Neural progenitor cell (in vitro differentiated cells): ENCODE results near the gene ANKRD22. TPM values are rescaled to one million over a fixed set of nuclear protein-coding genes. Genes with fewer than 3 reads are reported as not detected.
A peak's percentile ranks its signal among the peaks of the same experiment; 100 is the strongest.

Source experiments
- DNase-seq: peaks from one replicate; pipeline ENCODE4 v3.0.0-alpha.2; 2016; ENCODE audit warnings: low spot score
- H2AFZ ChIP-seq: fragments of 200-600 bp; sonication (generic); replicated peaks from 2 replicates; pipeline ENCODE4 v1.6.1; 2016; ENCODE audit warnings: antibody characterized with exemption
- H3F3A ChIP-seq: fragments of 200-600 bp; sonication (generic); 2 replicates; pipeline ENCODE4 v1.6.1; 2016; ENCODE audit warnings: antibody characterized with exemption, low read depth
- H3K27ac ChIP-seq: fragments of 200-600 bp; sonication (generic); 2 replicates; pipeline ENCODE4 v1.5.1; 2016; ENCODE audit warnings: mild to moderate bottlenecking
- H3K27me3 ChIP-seq: fragments of 200-600 bp; sonication (generic); 2 replicates; pipeline ENCODE4 v1.6.1; 2016; ENCODE audit warnings: mild to moderate bottlenecking, moderate library complexity
- H3K36me3 ChIP-seq: fragments of 200-600 bp; sonication (generic); 2 replicates; pipeline ENCODE4 v1.5.1; 2016
- H3K4me1 ChIP-seq: fragments of 200-600 bp; sonication (generic); 2 replicates; pipeline ENCODE4 v1.6.1; 2016; ENCODE audit warnings: mixed run types
- H3K4me2 ChIP-seq: fragments of 200-600 bp; sonication (generic); 2 replicates; pipeline ENCODE4 v1.6.1; 2016
- H3K4me3 ChIP-seq: fragments of 200-600 bp; sonication (generic); 2 replicates; pipeline ENCODE4 v1.5.1; 2016
- H3K79me2 ChIP-seq: fragments of 200-600 bp; sonication (generic); 2 replicates; pipeline ENCODE4 v1.6.1; 2016; ENCODE audit warnings: low read depth
- H3K9ac ChIP-seq: fragments of 200-600 bp; sonication (generic); 2 replicates; pipeline ENCODE4 v1.6.1; 2016
- H3K9me3 ChIP-seq: fragments of 200-600 bp; sonication (generic); 2 replicates; pipeline ENCODE4 v1.5.1; 2016; ENCODE audit warnings: low read depth
- H4K20me1 ChIP-seq: fragments of 200-600 bp; sonication (generic); 2 replicates; pipeline ENCODE4 v1.6.1; 2016; ENCODE audit warnings: low read depth
- H3K27ac Mint-ChIP-seq: 3 replicates; pipeline ENCODE4 v1.8.0; 2021; ENCODE audit warnings: mixed read lengths
- H3K27me3 Mint-ChIP-seq: 2 replicates; pipeline ENCODE4 v1.8.0; 2022; ENCODE audit warnings: low read depth, mild to moderate bottlenecking, inconsistent platforms, moderate library complexity, mixed read lengths; ENCODE audit not compliant: insufficient read depth
- H3K36me3 Mint-ChIP-seq: 3 replicates; pipeline ENCODE4 v1.8.0; 2021; ENCODE audit warnings: mixed read lengths
- H3K4me1 Mint-ChIP-seq: 3 replicates; pipeline ENCODE4 v1.8.0; 2021; ENCODE audit warnings: mixed read lengths
- H3K4me3 Mint-ChIP-seq: 3 replicates; pipeline ENCODE4 v1.8.0; 2021; ENCODE audit warnings: mild to moderate bottlenecking, moderate library complexity, mixed read lengths
- H3K9me3 Mint-ChIP-seq: 3 replicates; pipeline ENCODE4 v1.8.0; 2020; ENCODE audit warnings: mixed read lengths
- CTCF ChIP-seq: fragments of 200-600 bp; sonication (generic); IDR thresholded peaks from 2 replicates; pipeline ENCODE4 v1.5.1; 2017; ENCODE audit warnings: antibody characterized with exemption, mild to moderate bottlenecking
- EZH2 ChIP-seq: fragments of 200-600 bp; sonication (generic); IDR thresholded peaks from 2 replicates; pipeline ENCODE4 v1.6.1; 2017; ENCODE audit warnings: antibody characterized with exemption, mild to moderate bottlenecking, moderate library complexity
- EZH2phosphoT487 ChIP-seq: fragments of 200-600 bp; sonication (generic); IDR thresholded peaks from 2 replicates; pipeline ENCODE4 v1.6.1; 2017; ENCODE audit warnings: antibody characterized with exemption
- total RNA-seq: library from RNA; depleted of rRNA; stranded (reverse); fragments of >200 nt; gene quantifications from 2 replicates; pipeline ENCODE4 v1.2.3, GENCODE V29; 2015; ENCODE audit warnings: low replicate concordance

ANKRD22 gene
- total RNA-seq, 1 donor from 2014 or later = not detected

- Histone ChIP-seq H3K9me3 (no peaks in the 10 kb centered on the region), H3K4me3 (no peak overlapping the region), H2AFZ (no peak overlapping the region), H3K79me2 (no peaks in the 10 kb centered on the region), H3K27ac (no peak overlapping the region), H3K4me2 (no peak overlapping the region), H3K9ac (no peak overlapping the region), H3K27me3 (no peaks in the 10 kb centered on the region), H3F3A (no peaks in the 10 kb centered on the region), H4K20me1 (no peaks in the 10 kb centered on the region), H3K36me3 (no peaks in the 10 kb centered on the region), H3K4me1 (no peaks in the 10 kb centered on the region)
- Mint-ChIP-seq H3K9me3 (no peaks in the 10 kb centered on the region), H3K27ac (peak overlapping the region; percentile 25), H3K4me1 (peaks cover 4% of the 10 kb centered on the region), H3K36me3 (no peaks in the 10 kb centered on the region), H3K27me3 (peaks cover 5% of the 10 kb centered on the region), H3K4me3 (no peak overlapping the region)
- no peak for DNase-seq
- no peak for TF ChIP-seq EZH2
- TF ChIP-seq CTCF = no peak
- TF ChIP-seq EZH2phosphoT487 = no peak
Measured at GRCh38 chr10:88788924-88789323, 62.7 kb downstream of the ANKRD22 start.

GRCh38 chr10:88787463-88787862 lies 64.2 kb downstream of the ANKRD22 start:
- Histone ChIP-seq H3K4me3 (no peak overlapping the region), H3K4me1 (no peaks in the 10 kb centered on the region), H3K27ac (no peak overlapping the region), H4K20me1 (no peaks in the 10 kb centered on the region), H3K9me3 (no peaks in the 10 kb centered on the region), H3K79me2 (no peaks in the 10 kb centered on the region), H3K27me3 (no peaks in the 10 kb centered on the region), H3K9ac (no peak overlapping the region), H3F3A (no peaks in the 10 kb centered on the region), H2AFZ (no peak overlapping the region), H3K36me3 (no peaks in the 10 kb centered on the region), H3K4me2 (no peak overlapping the region)
- Mint-ChIP-seq H3K27ac (no peak overlapping the region), H3K4me1 (peaks cover 4% of the 10 kb centered on the region), H3K36me3 (no peaks in the 10 kb centered on the region), H3K4me3 (no peak overlapping the region), H3K27me3 (peaks cover 5% of the 10 kb centered on the region), H3K9me3 (no peaks in the 10 kb centered on the region)
- no peak for TF ChIP-seq EZH2phosphoT487
- TF ChIP-seq CTCF = no peak
- TF ChIP-seq EZH2 = no peak
- no peak for DNase-seq

DNA sequence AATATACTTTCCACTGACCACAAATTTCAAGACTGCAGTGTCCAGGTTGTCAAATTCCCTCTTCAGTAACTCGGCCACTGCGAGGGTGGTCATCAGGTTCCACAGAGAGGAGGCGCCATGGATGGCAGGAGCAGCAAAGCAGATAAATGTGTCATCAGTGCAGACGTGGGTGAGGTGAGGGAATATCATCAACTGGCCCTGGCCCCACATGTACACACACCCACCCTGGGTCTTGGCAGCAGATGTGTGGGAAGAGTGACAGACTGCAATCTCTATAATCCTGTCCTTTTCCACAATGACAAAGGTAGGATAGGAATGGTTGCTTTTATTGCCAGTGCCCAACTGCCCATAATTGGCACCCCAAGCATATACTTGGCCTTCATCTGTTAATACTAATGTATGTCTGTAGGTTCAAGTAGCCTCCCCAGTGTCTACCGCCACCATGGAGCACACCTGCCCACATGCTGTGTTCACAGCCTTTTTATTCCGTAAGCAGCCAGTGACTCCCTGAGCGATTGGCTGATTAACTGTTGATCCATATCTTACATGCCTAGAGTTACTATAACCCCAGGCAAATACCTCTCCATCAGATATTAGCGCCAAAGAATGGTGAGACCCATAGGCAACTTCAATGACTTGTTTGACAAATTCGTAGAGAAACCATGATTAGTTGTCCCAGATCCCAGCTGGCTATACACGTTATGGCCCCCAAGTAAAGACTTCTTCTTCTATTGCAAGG lies 65.4 kb downstream of the ANKRD22 start:
- H3K27me3 Mint-ChIP-seq = no peaks in the 10 kb centered on the region

More for the DNA sequence above, 65.4 kb downstream of the ANKRD22 start:
- Histone ChIP-seq H3K9me3 (no peaks in the 10 kb centered on the region), H3K4me1 (no peaks in the 10 kb centered on the region), H2AFZ (no peak overlapping the region), H3K9ac (no peak overlapping the region), H3K4me3 (no peak overlapping the region), H4K20me1 (no peaks in the 10 kb centered on the region), H3K27me3 (no peaks in the 10 kb centered on the region), H3K36me3 (no peaks in the 10 kb centered on the region), H3K79me2 (no peaks in the 10 kb centered on the region), H3K4me2 (no peak overlapping the region), H3K27ac (no peak overlapping the region), H3F3A (no peaks in the 10 kb centered on the region)
- Mint-ChIP-seq H3K36me3 (no peaks in the 10 kb centered on the region), H3K4me3 (no peak overlapping the region), H3K4me1 (peaks cover 4% of the 10 kb centered on the region), H3K27ac (no peak overlapping the region), H3K9me3 (no peaks in the 10 kb centered on the region)
- TF ChIP-seq CTCF (no peak), EZH2phosphoT487 (no peak), EZH2 (no peak)
- no peak for DNase-seq
